Body of pancreas (tissue), 4 donors: Measurements from ENCODE around the gene NPHP4. TPM values are rescaled to one million over a fixed set of nuclear protein-coding genes. Genes with fewer than 3 reads are reported as not detected.

Source experiments
- ATAC-seq: fragments of 150-250 bp; one replicate; pipeline ENCODE4 v1.9.1; 2016
- DNase-seq, 4 donors: peaks; one replicate each; pipeline ENCODE4 v3.0.0-alpha.2; 2019
- H3K27ac ChIP-seq, 4 donors: fragments of 200-600 bp; sonication (generic); 1 replicate in 3 of 4; 2 replicates in 1 of 4; pipeline versions ENCODE4 v1.5.1 to v1.6.1; 2016 to 2019; ENCODE audit warnings: mild to moderate bottlenecking in 1 of 4, mixed read lengths in 1 of 4, moderate library complexity in 1 of 4
- H3K27me3 ChIP-seq, 2 donors: fragments of 200-600 bp; sonication (generic); one replicate each; pipeline ENCODE4 v1.6.0; 2016; ENCODE audit warnings: mild to moderate bottlenecking in 1 of 2
- H3K36me3 ChIP-seq, 2 donors: fragments of 200-600 bp; sonication (generic); replicated peaks in 1 of 2; 2 replicates each; pipeline ENCODE4 v1.5.1; 2016; ENCODE audit warnings: low read depth in 2 of 2; ENCODE audit not compliant: insufficient read depth in 1 of 2
- H3K4me1 ChIP-seq: fragments of 200-600 bp; sonication (generic); one replicate; pipeline ENCODE4 v1.6.0; 2016
- H3K4me3 ChIP-seq, 2 donors: fragments of 200-600 bp; sonication (generic); 1 replicate in 1 of 2; 2 replicates in 1 of 2; pipeline ENCODE4 v1.5.1; 2016 to 2019
- H3K9me3 ChIP-seq, 3 donors: fragments of 200-600 bp; sonication (generic); 1 replicate in 2 of 3; 2 replicates in 1 of 3; pipeline ENCODE4 v1.5.1; 2016
- POLR2A ChIP-seq, 3 donors: fragments of 450-650 bp; IDR thresholded peaks; one replicate each; pipeline ENCODE4 v1.6.1; 2016; ENCODE audit warnings: antibody characterized with exemption in 3 of 3, mild to moderate bottlenecking in 2 of 3
- WGBS, 2 donors: methylation state at CpG; one replicate each; pipeline ENCODE4 v1.1.5; 2017; 5-methylcytosine and 5-hydroxymethylcytosine counted together
- intact Hi-C: fragments of 100-400 bp; cut with DNase I; formaldehyde crosslinking; loops from one replicate; pipeline ENCODE4 v1.15.1; 2023
- total RNA-seq, 2 donors: library from RNA; depleted of rRNA; stranded (reverse); fragments of >200 nt; gene quantifications; one replicate each; pipeline ENCODE4 v1.1.0, GENCODE V29; 2016
- TF ChIP-seq, protein P1 (sequence below), 7 experiments: fragments of 450-650 bp in 4 of 7; fragments of 200-600 bp in 3 of 7; sonication (generic) in 3 of 7; IDR thresholded peaks; one replicate each; pipeline ENCODE4 v1.5.1; 2016 to 2019; ENCODE audit warnings: antibody characterized with exemption in 7 of 7

Gene NPHP4
- total RNA-seq, 2 donors from 2014 or later: 10.4 to 48.5 TPM

DNA sequence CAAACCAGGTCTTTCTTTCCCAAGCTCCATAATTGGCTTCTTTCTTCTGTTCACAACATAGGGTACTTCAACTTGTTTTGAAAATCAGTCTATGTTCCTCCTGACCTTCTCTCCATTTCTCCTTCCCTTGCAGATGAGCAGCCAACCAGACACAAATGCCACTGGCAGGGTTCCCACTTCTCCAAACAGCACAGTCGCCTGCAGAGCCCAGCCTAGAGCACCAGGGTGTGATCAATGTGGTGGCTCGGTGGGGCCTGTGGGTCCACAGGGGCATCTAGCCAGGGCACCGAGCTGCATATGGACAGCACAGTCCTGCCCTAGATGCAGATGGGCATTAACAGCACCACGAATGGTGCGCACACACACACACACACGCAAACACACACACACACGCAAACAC, 112.8 kb downstream of the NPHP4 start:
- intact Hi-C loops: no loop called here
- H3K4me3 ChIP-seq: no peak overlapping the region
- H3K9me3 ChIP-seq: no peaks in the 10 kb centered on the region
- ATAC-seq (no peak), DNase-seq (no peak)
- no peaks in the 10 kb centered on the region for H3K4me1 ChIP-seq
- WGBS, 2 donors: 79 to 88% methylated on average over 6 to 7 of the region's 7 CpGs
- TF ChIP-seq, protein P1, sequence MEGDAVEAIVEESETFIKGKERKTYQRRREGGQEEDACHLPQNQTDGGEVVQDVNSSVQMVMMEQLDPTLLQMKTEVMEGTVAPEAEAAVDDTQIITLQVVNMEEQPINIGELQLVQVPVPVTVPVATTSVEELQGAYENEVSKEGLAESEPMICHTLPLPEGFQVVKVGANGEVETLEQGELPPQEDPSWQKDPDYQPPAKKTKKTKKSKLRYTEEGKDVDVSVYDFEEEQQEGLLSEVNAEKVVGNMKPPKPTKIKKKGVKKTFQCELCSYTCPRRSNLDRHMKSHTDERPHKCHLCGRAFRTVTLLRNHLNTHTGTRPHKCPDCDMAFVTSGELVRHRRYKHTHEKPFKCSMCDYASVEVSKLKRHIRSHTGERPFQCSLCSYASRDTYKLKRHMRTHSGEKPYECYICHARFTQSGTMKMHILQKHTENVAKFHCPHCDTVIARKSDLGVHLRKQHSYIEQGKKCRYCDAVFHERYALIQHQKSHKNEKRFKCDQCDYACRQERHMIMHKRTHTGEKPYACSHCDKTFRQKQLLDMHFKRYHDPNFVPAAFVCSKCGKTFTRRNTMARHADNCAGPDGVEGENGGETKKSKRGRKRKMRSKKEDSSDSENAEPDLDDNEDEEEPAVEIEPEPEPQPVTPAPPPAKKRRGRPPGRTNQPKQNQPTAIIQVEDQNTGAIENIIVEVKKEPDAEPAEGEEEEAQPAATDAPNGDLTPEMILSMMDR (IDR thresholded peaks at IDR 0.05): no peak
- no peak for TF ChIP-seq POLR2A (IDR thresholded peaks at IDR 0.05)
- H3K36me3 ChIP-seq: peaks cover 0 to 2% of the 10 kb centered on the region in 2 donors
- no peak overlapping the region for H3K27ac ChIP-seq
- no peaks in the 10 kb centered on the region for H3K27me3 ChIP-seq

DNA sequence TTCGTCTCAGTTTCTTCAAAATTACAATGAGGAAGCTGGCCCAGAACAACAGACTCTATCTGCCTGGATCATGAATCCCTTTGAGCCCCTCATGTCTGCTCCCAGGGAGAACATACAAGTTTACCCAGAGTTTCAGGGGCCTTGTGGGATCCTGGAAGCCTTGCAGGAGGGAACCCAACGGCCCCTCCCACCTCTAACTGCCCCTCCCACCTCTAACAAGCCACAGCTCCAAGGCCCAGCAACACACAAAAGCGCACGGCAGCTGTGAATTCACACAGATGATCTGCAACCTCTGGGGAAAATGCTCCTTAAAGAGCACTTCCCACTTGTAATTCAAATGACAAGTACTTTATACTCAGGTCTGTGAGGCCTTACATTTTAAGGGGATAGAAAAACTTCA, 113.3 kb downstream of the NPHP4 start:
- peaks cover 0 to 2% of the 10 kb centered on the region in 2 donors for H3K36me3 ChIP-seq
- intact Hi-C loops: no loop called here
- WGBS, 2 donors: 86% methylated on average over 4 of the region's 4 CpGs

DNA sequence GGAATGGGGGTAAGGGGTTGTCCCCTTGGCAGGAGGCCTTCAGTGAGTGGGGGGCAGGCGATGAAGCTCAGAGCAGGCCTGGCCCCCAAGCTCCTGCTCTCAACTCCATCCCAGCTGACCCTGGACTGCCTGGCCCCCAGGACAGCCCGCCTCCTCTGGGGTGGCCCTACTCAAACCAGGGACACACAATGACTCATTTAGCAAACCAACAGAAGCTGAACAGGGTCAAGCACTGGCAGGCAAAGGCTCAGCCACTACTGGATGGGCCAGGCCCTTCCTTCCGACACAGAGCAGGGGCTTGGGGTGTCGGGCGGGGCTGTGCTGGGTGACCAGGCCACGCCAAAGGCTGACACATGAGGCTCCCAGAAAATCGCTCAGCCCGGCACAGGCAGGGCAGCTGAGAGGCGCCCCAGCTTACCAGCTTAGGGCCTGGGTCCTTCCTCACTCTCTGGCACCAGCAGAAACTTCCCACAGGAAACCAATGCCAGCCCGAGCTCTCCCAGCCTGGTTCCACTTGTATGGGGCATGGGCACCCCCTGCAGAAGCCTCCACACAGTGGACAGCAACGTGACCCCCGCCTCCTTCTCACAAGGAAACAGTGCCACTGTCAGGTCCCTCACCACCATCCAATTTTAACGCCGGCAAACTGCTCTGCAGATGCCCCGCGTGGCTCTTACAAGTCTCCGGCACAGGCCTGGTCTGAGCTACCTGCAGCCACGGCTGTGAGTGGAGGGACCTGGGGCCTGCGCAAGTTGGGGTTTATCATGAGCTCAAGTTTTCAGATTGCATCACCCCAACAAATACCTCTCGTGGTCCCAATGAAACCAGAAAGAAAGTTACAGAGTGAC, 114.3 kb downstream of the NPHP4 start:
- intact Hi-C loops: no loop called here
- 94 to 97% methylated on average over 16 to 20 of the region's 20 CpGs for WGBS, 2 donors
- H3K4me3 ChIP-seq: no peak overlapping the region
- peaks cover 0 to 5% of the 10 kb centered on the region in 2 donors for H3K36me3 ChIP-seq
- H3K4me1 ChIP-seq: no peaks in the 10 kb centered on the region
- no peak overlapping the region for H3K27ac ChIP-seq
- DNase-seq (no peak), ATAC-seq (no peak)
- no peaks in the 10 kb centered on the region for H3K27me3 ChIP-seq
- H3K9me3 ChIP-seq: no peaks in the 10 kb centered on the region
- no peak for TF ChIP-seq POLR2A (IDR thresholded peaks at IDR 0.05)
- TF ChIP-seq, protein P1 (IDR thresholded peaks at IDR 0.05): no peak

More for the DNA sequence above, 113.3 kb downstream of the NPHP4 start:
- TF ChIP-seq POLR2A (IDR thresholded peaks at IDR 0.05): no peak
- TF ChIP-seq, protein P1 (IDR thresholded peaks at IDR 0.05): no peak
- no peak overlapping the region for H3K27ac ChIP-seq
- no peak overlapping the region for H3K4me3 ChIP-seq
- DNase-seq (no peak), ATAC-seq (no peak)
- no peaks in the 10 kb centered on the region for H3K27me3 ChIP-seq
- H3K4me1 ChIP-seq: no peaks in the 10 kb centered on the region
- no peaks in the 10 kb centered on the region for H3K9me3 ChIP-seq

DNA sequence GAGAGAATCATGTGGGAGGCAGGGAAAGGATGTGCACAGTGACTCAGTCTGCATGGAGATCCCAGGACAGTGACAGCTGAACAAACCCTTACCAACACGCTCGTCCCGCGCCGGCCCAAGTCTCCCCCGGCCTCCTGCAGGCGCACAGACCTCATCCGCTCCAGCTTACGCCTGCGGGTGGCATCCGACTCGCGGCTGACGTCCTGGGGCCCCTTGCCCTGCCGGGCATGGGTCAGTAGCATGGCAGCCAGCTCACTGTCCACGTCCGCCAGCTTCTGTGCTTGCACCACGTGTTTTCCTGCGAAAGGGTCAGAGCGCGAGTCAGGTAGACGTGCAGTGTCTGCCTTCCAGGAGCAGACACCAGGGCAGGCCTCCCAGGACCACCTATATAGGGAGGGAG, 115.2 kb downstream of the NPHP4 start:
- DNase-seq: no peak
- intact Hi-C loops: no loop called here

More for the DNA sequence above, 115.2 kb downstream of the NPHP4 start:
- no peak overlapping the region for H3K27ac ChIP-seq
- WGBS, 2 donors: 87 to 89% methylated on average over 15 of the region's 22 CpGs
- H3K9me3 ChIP-seq: no peaks in the 10 kb centered on the region
- H3K27me3 ChIP-seq: no peaks in the 10 kb centered on the region
- ATAC-seq: no peak
- no peaks in the 10 kb centered on the region for H3K4me1 ChIP-seq
- H3K4me3 ChIP-seq: no peak overlapping the region
- H3K36me3 ChIP-seq: peaks cover 0 to 5% of the 10 kb centered on the region in 2 donors
- TF ChIP-seq, protein P1 (IDR thresholded peaks at IDR 0.05): no peak
- no peak for TF ChIP-seq POLR2A (IDR thresholded peaks at IDR 0.05)
